K562 (cell line): ENCODE results near the gene ANO3. TPM values are rescaled to one million over a fixed set of nuclear protein-coding genes. Genes with fewer than 3 reads are reported as not detected.

Source experiments
- ATAC-seq: fragments of 200-7000 bp; cut with Tn5 transposase; 3 replicates; pipeline ENCODE4 v1.9.1; 2020; ENCODE audit warnings: moderate library complexity
- BruUV-seq: library from RNA; stranded (reverse); fragments of 400-500 nt; replicated peaks from 2 replicates; lab custom pipeline; 2021; lab: Mats Ljungman, UMichigan
- CTCF ChIA-PET: fragments of 300-600 bp; formaldehyde crosslinking; extraction: SDS; loops from one replicate; lab custom pipeline; 2021; ENCODE audit warnings: low intra/inter-chr PET ratio; lab: Yijun Ruan, JAX
- POLR2A ChIA-PET: fragments of 300-600, 350-650 bp; sonication (Branson Sonifier 250); formaldehyde crosslinking; extraction: SDS; loops from one replicate; lab custom pipeline; 2021; ENCODE audit warnings: antibody characterized with exemption, inconsistent platforms; lab: Yijun Ruan, JAX
- DNase-seq, 4 experiments: peaks; one replicate each; pipeline versions ENCODE4 v3.0.0 to v3.0.0-alpha.2; 2011 to 2018; ENCODE audit warnings: low spot score in 3 of 4, mixed read lengths in 3 of 4; ENCODE audit errors: extremely low read depth in 1 of 4
- FAIRE-seq: peaks from 2 replicates; lab custom pipeline; 2011; peaks lifted over from hg19 to GRCh38; lab: Jason Lieb, UNC
- H2AFZ ChIP-seq: 2 replicates; pipeline ENCODE4 v1.6.0; 2011; ENCODE audit warnings: low read depth, low read length, control low read depth, inconsistent platforms
- H3K27ac ChIP-seq: fragments of 200-600 bp; 3 replicates; pipeline ENCODE4 v1.8.0; 2011; ENCODE audit warnings: low read depth, mild to moderate bottlenecking, control low read depth, inconsistent platforms, low read length, moderate library complexity, mixed read lengths; ENCODE audit errors: extremely low read depth
- H3K27me3 ChIP-seq, 2 experiments: fragments of 300-600 bp in 1 of 2; 2 replicates in 1 of 2; 3 replicates in 1 of 2; pipeline versions ENCODE4 v1.6.0 to v1.8.0; 2011; ENCODE audit warnings: inconsistent platforms in 2 of 2, low read length in 2 of 2, mild to moderate bottlenecking in 1 of 2, mixed read lengths in 1 of 2, moderate library complexity in 1 of 2; ENCODE audit not compliant: control insufficient read depth in 2 of 2, insufficient read depth in 2 of 2
- H3K36me3 ChIP-seq: fragments of 300-600 bp; 3 replicates; pipeline ENCODE4 v1.8.0; 2011; ENCODE audit warnings: mild to moderate bottlenecking, low read length, inconsistent platforms; ENCODE audit not compliant: control insufficient read depth, insufficient read depth
- H3K4me1 ChIP-seq, 2 experiments: fragments of 200-600 bp in 1 of 2; replicated peaks in 1 of 2; 2 replicates in 1 of 2; 3 replicates in 1 of 2; pipeline versions ENCODE4 v1.5.1 to v1.8.0; 2011; ENCODE audit warnings: inconsistent platforms in 2 of 2, low read length in 2 of 2, mild to moderate bottlenecking in 1 of 2, mixed read lengths in 1 of 2, moderate library complexity in 1 of 2; ENCODE audit not compliant: control insufficient read depth in 2 of 2, insufficient read depth in 2 of 2
- H3K4me2 ChIP-seq: 2 replicates; pipeline ENCODE4 v1.6.1; 2011; ENCODE audit warnings: low read length, control low read depth, inconsistent platforms, mixed read lengths; ENCODE audit not compliant: insufficient read depth
- H3K4me3 ChIP-seq: fragments of 200-600 bp; sonication (generic), shearing (Covaris generic); 2 replicates; pipeline ENCODE4 v1.5.1; 2016; ENCODE audit warnings: control low read depth, inconsistent platforms
- H3K79me2 ChIP-seq: fragments of 200-600 bp; 3 replicates; pipeline ENCODE4 v1.8.0; 2011; ENCODE audit warnings: low read length, inconsistent platforms; ENCODE audit not compliant: control insufficient read depth, insufficient read depth
- H3K9ac ChIP-seq, 2 experiments: 2 replicates each; pipeline versions ENCODE4 v1.6.0 to v1.6.1; 2011; ENCODE audit warnings: low read depth in 2 of 2, low read length in 2 of 2, control low read depth in 1 of 2, inconsistent platforms in 1 of 2, mild to moderate bottlenecking in 1 of 2, mixed read lengths in 1 of 2; ENCODE audit not compliant: insufficient read depth in 1 of 2
- H3K9me1 ChIP-seq: one replicate; pipeline ENCODE4 v1.6.0; 2011; ENCODE audit warnings: inconsistent platforms, mild to moderate bottlenecking, low read length, moderate library complexity; ENCODE audit not compliant: control insufficient read depth, insufficient read depth
- H3K9me3 ChIP-seq: replicated peaks from 2 replicates; pipeline ENCODE4 v1.5.1; 2011; ENCODE audit warnings: low read depth, low read length, inconsistent platforms; ENCODE audit not compliant: control insufficient read depth, insufficient read depth
- H4K20me1 ChIP-seq: replicated peaks from 2 replicates; pipeline ENCODE4 v1.6.1; 2011; ENCODE audit warnings: low read length, inconsistent platforms, mixed read lengths; ENCODE audit not compliant: control insufficient read depth, insufficient read depth
- ARID3A ChIP-seq: IDR thresholded peaks from 2 replicates; pipeline ENCODE4 v1.6.1; 2012; ENCODE audit warnings: low read depth, low read length, improper control_type of control experiment, borderline replicate concordance
- CBFB ChIP-seq: sonication (generic); formaldehyde crosslinking; IDR thresholded peaks from 2 replicates; pipeline ENCODE4 v1.4.0; 2020; ENCODE audit warnings: mild to moderate bottlenecking, missing genetic modification reagents
- SMAD2 ChIP-seq: fragments of 150-350 bp; IDR thresholded peaks from 2 replicates; pipeline ENCODE4 v1.6.1; 2014; ENCODE audit warnings: low read depth, mild to moderate bottlenecking, low read length
- ZNF134 ChIP-seq: fragments of 250-450 bp; sonication (Bioruptor Pico); conservative IDR thresholded peaks from 2 replicates; pipeline ENCODE4 v1.4.0; 2020
- ZNF175 ChIP-seq: fragments of 200-800 bp; sonication (Bioruptor generic); IDR thresholded peaks from 2 replicates; pipeline ENCODE4 v1.6.1; 2016; ENCODE audit warnings: low read depth, mild to moderate bottlenecking, missing genetic modification characterization, missing compliant biosample characterization
- ZNF830 ChIP-seq: fragments of 250-450 bp; sonication (Bioruptor Pico); IDR thresholded peaks from 2 replicates; pipeline ENCODE4 v1.5.0; 2021; ENCODE audit warnings: mild to moderate bottlenecking
- WGBS: fragments of 100-300 bp; shearing (Covaris generic); methylation state at CpG from one replicate; pipeline ENCODE4 v1.1.6; 2016; ENCODE audit warnings: low coverage, mixed read lengths; ENCODE audit not compliant: insufficient coverage; ENCODE audit errors: missing lambda C conversion rate; 5-methylcytosine and 5-hydroxymethylcytosine counted together
- in situ Hi-C: fragments of 300-500 bp; cut with MboI; formaldehyde crosslinking; loops from 4 replicates; pipeline ENCODE4 v1.15.0; 2018; ENCODE audit warnings: inconsistent platforms, mixed read lengths
- intact Hi-C: fragments of 100-400 bp; cut with micrococcal nuclease; formaldehyde crosslinking; loops from 2 replicates; pipeline ENCODE4 v1.14.2; 2022
- polyA plus RNA-seq, 8 experiments: library from polyadenylated mRNA; depleted of rRNA in 4 of 8; stranded (reverse) in 5 of 8; unstranded in 3 of 8; fragments of >200 nt; fragmentation: Nextera tagmentation in 2 of 8; fragmentation: Illumina TruSeq in 1 of 8; extraction: Ambion mirVana in 2 of 8; extraction: Trizol in 1 of 8; gene quantifications; 2 replicates each; pipeline versions ENCODE4 v1.2.1 to v1.2.3, GENCODE V29; 2011 to 2014; ENCODE audit warnings: inconsistent platforms in 1 of 8, missing spikeins in 1 of 8
- total RNA-seq, 7 experiments: library from RNA; depleted of rRNA in 6 of 7; stranded (reverse); fragments of >200 nt in 6 of 7; fragmentation: Illumina TruSeq in 2 of 7; extraction: Trizol in 2 of 7; gene quantifications; 2 replicates each; pipeline versions ENCODE4 v1.2.1 to v1.2.3, GENCODE V29; 2011 to 2021; ENCODE audit warnings: low replicate concordance in 1 of 7

Gene ANO3
- total and polyA plus RNA-seq, 9 of the 15 experiments (the other 6 are each of a cell fraction or from before 2014, with no cell fraction given), result 0.01 to 0.13 (median 0.04) TPM; not detected in 1

- Histone ChIP-seq H2AFZ (no peak overlapping the region), H3K9me3 (0 out of 2 replicates have a peak, but pooled peaks cover 1% of the 10 kb centered on the region), H4K20me1 (no peaks in the 10 kb centered on the region), H3K27me3 (no peaks in the 10 kb centered on the region), H3K4me2 (no peak overlapping the region), H3K36me3 (no peaks in the 10 kb centered on the region), H3K4me1 (no peaks in the 10 kb centered on the region), H3K27ac (no peak overlapping the region), H3K79me2 (no peaks in the 10 kb centered on the region), H3K9ac (no peak overlapping the region), H3K9me1 (no peaks in the 10 kb centered on the region), H3K4me3 (no peak overlapping the region)
- CTCF ChIA-PET, result no interaction called here
- no peak for DNase-seq
- no TSS peak for BruUV-seq
- in situ Hi-C loops (no loop called here), intact Hi-C loops (no loop called here)
- FAIRE-seq, result no peak
- POLR2A ChIA-PET, result no interaction called here
- WGBS, result 6% methylated on average over 2 of the region's 2 CpGs
- ATAC-seq, result no peak
- TF ChIP-seq ZNF830 (CRISPR knock-in tag) (no peak), SMAD2 (no peak), ZNF175 (CRISPR knock-in tag) (no peak), ARID3A (no peak), ZNF134 (CRISPR knock-in tag) (no peak), CBFB (CRISPR knock-in tag) (no peak)
Observed at GRCh38 chr11:26477396-26477795, 145.5 kb downstream of the ANO3 start.
